HFFc6 (cell line): ENCODE results near the gene RBM33. TPM values are rescaled to one million over a fixed set of nuclear protein-coding genes. Genes with fewer than 3 reads are reported as not detected.
A peak's percentile ranks its signal among the peaks of the same experiment; 100 is the strongest.

Experiments used
- DNase-seq: peaks from one replicate; pipeline ENCODE4 v3.0.0-alpha.2; 2018
- H3K27ac Mint-ChIP-seq: 2 replicates; pipeline ENCODE4 v1.8.0; 2020; ENCODE audit warnings: mild to moderate bottlenecking, mixed read lengths
- H3K27me3 Mint-ChIP-seq: 2 replicates; pipeline ENCODE4 v1.8.0; 2021; ENCODE audit warnings: mild to moderate bottlenecking, moderate library complexity, mixed read lengths; ENCODE audit not compliant: insufficient read depth
- H3K36me3 Mint-ChIP-seq: 2 replicates; pipeline ENCODE4 v1.8.0; 2021; ENCODE audit warnings: low read depth, mixed read lengths
- H3K4me1 Mint-ChIP-seq: 2 replicates; pipeline ENCODE4 v1.8.0; 2020; ENCODE audit warnings: low read depth, mixed read lengths
- H3K4me3 Mint-ChIP-seq: 2 replicates; pipeline ENCODE4 v1.8.0; 2020; ENCODE audit warnings: mild to moderate bottlenecking, moderate library complexity, mixed read lengths
- H3K9me3 Mint-ChIP-seq: 2 replicates; pipeline ENCODE4 v1.8.0; 2020; ENCODE audit warnings: mild to moderate bottlenecking, mixed read lengths
- CTCF ChIP-seq: fragments of 200-600 bp; sonication (generic); IDR thresholded peaks from 2 replicates; pipeline ENCODE4 v1.5.0; 2021; ENCODE audit warnings: antibody characterized with exemption, mild to moderate bottlenecking
- total RNA-seq, 6 experiments: library from RNA; stranded (reverse); fragmentation: NEBNext Ultra II Directional; extraction: Animal tissue kit (Norgen Biotek cat#: 25700); gene quantifications; 2 replicates in 1 of 6; 3 replicates in 5 of 6; pipeline ENCODE4 v1.2.3, GENCODE V29; 2021

The RBM33 gene
- total RNA-seq, 6 experiments from 2014 or later = 31.5 to 38.9 (median 34.5) TPM

- Mint-ChIP-seq H3K36me3 (no peaks in the 10 kb centered on the region), H3K4me3 (no peak overlapping the region; the same call in 1 of the 2 replicates), H3K9me3 (no peaks in the 10 kb centered on the region), H3K27me3 (peaks cover 36% of the 10 kb centered on the region), H3K4me1 (peaks cover 16% of the 10 kb centered on the region), H3K27ac (no peak overlapping the region)
- no peak for TF ChIP-seq CTCF
- DNase-seq = no peak
Observed at GRCh38 chr7:155808549-155809331, 164.3 kb downstream of the RBM33 start.

- no peak for DNase-seq
- Mint-ChIP-seq H3K36me3 (no peaks in the 10 kb centered on the region), H3K9me3 (no peaks in the 10 kb centered on the region), H3K27me3 (peaks cover 40% of the 10 kb centered on the region), H3K4me3 (no peak overlapping the region), H3K27ac (no peak overlapping the region), H3K4me1 (peaks cover 16% of the 10 kb centered on the region)
- TF ChIP-seq CTCF = no peak
Observed at GRCh38 chr7:155809332-155809946, 165.0 kb downstream of the RBM33 start.

- peaks cover 40% of the 10 kb centered on the region for H3K27me3 Mint-ChIP-seq
- no peaks in the 10 kb centered on the region for H3K36me3 Mint-ChIP-seq
- no peak for TF ChIP-seq CTCF
- no peak overlapping the region for H3K27ac Mint-ChIP-seq
- no peaks in the 10 kb centered on the region for H3K9me3 Mint-ChIP-seq
- no peak overlapping the region for H3K4me3 Mint-ChIP-seq
- peaks cover 16% of the 10 kb centered on the region for H3K4me1 Mint-ChIP-seq
- no peak for DNase-seq
Observed at GRCh38 chr7:155809947-155810769, 165.7 kb downstream of the RBM33 start.

- H3K27me3 Mint-ChIP-seq = peaks cover 40% of the 10 kb centered on the region
- peaks cover 21% of the 10 kb centered on the region for H3K4me1 Mint-ChIP-seq
- DNase-seq = no peak
- H3K27ac Mint-ChIP-seq = no peak overlapping the region
- no peak for TF ChIP-seq CTCF
- no peaks in the 10 kb centered on the region for H3K36me3 Mint-ChIP-seq
- H3K4me3 Mint-ChIP-seq = no peak overlapping the region
- no peaks in the 10 kb centered on the region for H3K9me3 Mint-ChIP-seq
Observed at GRCh38 chr7:155810770-155811559, 166.5 kb downstream of the RBM33 start.

- DNase-seq = no peak
- Mint-ChIP-seq H3K36me3 (no peaks in the 10 kb centered on the region), H3K27ac (no peak overlapping the region), H3K4me1 (peaks cover 21% of the 10 kb centered on the region), H3K4me3 (peak overlapping the region; percentile 79), H3K9me3 (no peaks in the 10 kb centered on the region), H3K27me3 (peaks cover 40% of the 10 kb centered on the region)
- no peak for TF ChIP-seq CTCF
Observed at GRCh38 chr7:155811560-155811894, 167.1 kb downstream of the RBM33 start.
